Liver (tissue), 9 donors: ENCODE results near the gene GPX7. TPM values are rescaled to one million over a fixed set of nuclear protein-coding genes. Genes with fewer than 3 reads are reported as not detected.

Experiments used
- DNase-seq: peaks from one replicate; pipeline ENCODE4 v3.0.0-alpha.2; 2017; ENCODE audit warnings: low spot score
- H3K27ac ChIP-seq, 2 donors: one replicate each; pipeline ENCODE4 v1.7.0; 2013; ENCODE audit warnings: inconsistent platforms in 2 of 2, low read length in 2 of 2, control low read depth in 1 of 2, low read depth in 1 of 2, mild to moderate bottlenecking in 1 of 2
- H3K27me3 ChIP-seq, 4 donors: one replicate each; pipeline versions ENCODE4 v1.6.1 to v1.7.0; 2013; ENCODE audit warnings: low read length in 3 of 4, inconsistent platforms in 1 of 4, mild to moderate bottlenecking in 1 of 4, moderate library complexity in 1 of 4; ENCODE audit not compliant: control insufficient read depth in 4 of 4, insufficient read depth in 4 of 4
- H3K36me3 ChIP-seq, 4 donors: one replicate each; pipeline versions ENCODE4 v1.6.1 to v1.7.0; 2013; ENCODE audit warnings: low read length in 3 of 4, mild to moderate bottlenecking in 3 of 4, low read depth in 1 of 4, moderate library complexity in 1 of 4; ENCODE audit not compliant: control insufficient read depth in 4 of 4, insufficient read depth in 3 of 4
- H3K4me1 ChIP-seq, 4 donors: one replicate each; pipeline versions ENCODE4 v1.6.1 to v1.7.0; 2013; ENCODE audit warnings: low read length in 3 of 4, mild to moderate bottlenecking in 3 of 4, moderate library complexity in 1 of 4; ENCODE audit not compliant: control insufficient read depth in 4 of 4, insufficient read depth in 4 of 4
- H3K4me3 ChIP-seq, 3 donors: one replicate each; pipeline versions ENCODE4 v1.6.1 to v1.7.0; 2013; ENCODE audit warnings: low read length in 3 of 3, control low read depth in 1 of 3, low read depth in 1 of 3, mild to moderate bottlenecking in 1 of 3
- H3K9ac ChIP-seq, 2 donors: one replicate each; pipeline ENCODE4 v1.7.0; 2013; ENCODE audit warnings: low read length in 2 of 2, mild to moderate bottlenecking in 2 of 2, moderate library complexity in 2 of 2, control low read depth in 1 of 2, low read depth in 1 of 2
- H3K9me3 ChIP-seq, 4 donors: one replicate each; pipeline versions ENCODE4 v1.6.1 to v1.7.0; 2013; ENCODE audit warnings: low read length in 3 of 4; ENCODE audit not compliant: control insufficient read depth in 4 of 4
- ATF3 ChIP-seq: IDR thresholded peaks from 2 replicates; pipeline ENCODE4 v1.6.1; 2016; ENCODE audit warnings: antibody characterized with exemption
- CTCF ChIP-seq: fragments of 150-350 bp; IDR thresholded peaks from 2 replicates; pipeline ENCODE4 v1.5.1; 2017; ENCODE audit warnings: improper control_type of control experiment, low read depth, low read length; ENCODE audit not compliant: missing input control
- EGR1 ChIP-seq, 2 donors: IDR thresholded peaks; 2 replicates each; pipeline ENCODE4 v1.6.1; 2016 to 2018; ENCODE audit warnings: antibody characterized with exemption in 2 of 2, low read depth in 2 of 2
- FOXA1 ChIP-seq: IDR thresholded peaks from 2 replicates; pipeline ENCODE4 v1.6.1; 2016; ENCODE audit warnings: antibody characterized with exemption
- GABPA ChIP-seq, 2 donors: IDR thresholded peaks in 1 of 2; conservative IDR thresholded peaks in 1 of 2; 2 replicates each; pipeline ENCODE4 v1.6.1; 2016; ENCODE audit warnings: antibody characterized with exemption in 2 of 2, mild to moderate bottlenecking in 1 of 2, moderate library complexity in 1 of 2
- HNF4A ChIP-seq, 2 donors: conservative IDR thresholded peaks; 2 replicates each; pipeline ENCODE4 v1.6.1; 2016; ENCODE audit warnings: antibody characterized with exemption in 2 of 2, mild to moderate bottlenecking in 2 of 2
- HNF4G ChIP-seq: IDR thresholded peaks from 2 replicates; pipeline ENCODE4 v1.6.1; 2016; ENCODE audit warnings: antibody characterized with exemption
- MAX ChIP-seq: IDR thresholded peaks from 2 replicates; pipeline ENCODE4 v1.6.1; 2016; ENCODE audit warnings: antibody characterized with exemption
- NR2F2 ChIP-seq: IDR thresholded peaks from 2 replicates; pipeline ENCODE4 v1.6.1; 2016; ENCODE audit warnings: antibody characterized with exemption
- RAD21 ChIP-seq, 2 donors: IDR thresholded peaks; 2 replicates each; pipeline ENCODE4 v1.6.1; 2016; ENCODE audit warnings: antibody characterized with exemption in 2 of 2, mild to moderate bottlenecking in 2 of 2
- RXRA ChIP-seq, 2 donors: IDR thresholded peaks; 2 replicates each; pipeline ENCODE4 v1.6.1; 2017 to 2018; ENCODE audit warnings: antibody characterized with exemption in 2 of 2, mild to moderate bottlenecking in 1 of 2
- TAF1 ChIP-seq: conservative IDR thresholded peaks from 2 replicates; pipeline ENCODE4 v1.6.1; 2016; ENCODE audit warnings: antibody characterized with exemption, mild to moderate bottlenecking
- whole genome bisulfite sequencing: extraction: QIAGEN DNeasy Blood & Tissue Kit; methylation state at CpG from one replicate; pipeline ENCODE4 v1.1.7; 2013; 5-methylcytosine and 5-hydroxymethylcytosine counted together
- polyA plus RNA-seq, 2 donors: library from polyadenylated mRNA; stranded (reverse) in 1 of 2; unstranded in 1 of 2; fragments of 200-250 nt in 1 of 2; fragments of >200 nt in 1 of 2; fragmentation: Nextera tagmentation in 1 of 2; extraction: Ambion mirVana in 1 of 2; gene quantifications; one replicate each; pipeline versions ENCODE4 v1.2.1 to v1.2.3, GENCODE V29; 2013 to 2015
- total RNA-seq, 2 donors: library from RNA; depleted of rRNA; stranded (reverse); fragments of >200 nt; gene quantifications; one replicate each; pipeline ENCODE4 v1.2.3, GENCODE V29; 2014
- donor health status: healthy.
- donor health status: healthy.
- donor health status: healthy.
- donor health status: healthy.
- donor health status: healthy.

GPX7 gene
- total and polyA plus RNA-seq, 4 donors: 3.9 to 33.0 (median 5.8) TPM

- Histone ChIP-seq H3K4me3 (no peak overlapping the region), H3K4me1 (peaks cover 0 to 12% (median 0%) of the 10 kb centered on the region in 4 donors), H3K9me3 (no peaks in the 10 kb centered on the region), H3K27ac (no peak overlapping the region), H3K36me3 (no peaks in the 10 kb centered on the region), H3K27me3 (no peaks in the 10 kb centered on the region), H3K9ac (no peak overlapping the region)
- DNase-seq: no peak
- TF ChIP-seq HNF4A (conservative IDR thresholded peaks at IDR 0.05) (peak; percentile 52 to 61), EGR1 (IDR thresholded peaks at IDR 0.05; ENCODE audit: low read depth in 2 of 2) (no peak), CTCF (no peak), GABPA (IDR thresholded peaks at IDR 0.05 in 1 of 2, conservative IDR thresholded peaks at IDR 0.05 in 1 of 2) (no peak)
- 97% methylated on average over 8 of the region's 8 CpGs for WGBS
Measured at GRCh38 chr1:52600533-52601179, 1.5 kb upstream of the GPX7 start.

- TF ChIP-seq RAD21 (IDR thresholded peaks at IDR 0.05): no peak
- no peak for TF ChIP-seq HNF4A (conservative IDR thresholded peaks at IDR 0.05)
- TF ChIP-seq NR2F2: no peak
- no peak for TF ChIP-seq MAX
- TF ChIP-seq RXRA (IDR thresholded peaks at IDR 0.05): no peak
- H3K4me3 ChIP-seq: no peak overlapping the region
- H3K4me1 ChIP-seq: peaks cover 0 to 12% (median 0%) of the 10 kb centered on the region in 4 donors
- no peaks in the 10 kb centered on the region for H3K36me3 ChIP-seq
- H3K27me3 ChIP-seq: no peaks in the 10 kb centered on the region
- DNase-seq: no peak
- H3K27ac ChIP-seq: no peak overlapping the region
- no peaks in the 10 kb centered on the region for H3K9me3 ChIP-seq
- 92% methylated on average over 3 of the region's 3 CpGs for WGBS
- H3K9ac ChIP-seq: no peak overlapping the region
Measured at GRCh38 chr1:52601519-52601918, 652 bp upstream of the GPX7 start.

GRCh38 chr1:52602856-52603600, 857 bp downstream of the GPX7 start:
- Histone ChIP-seq H3K36me3 (no peaks in the 10 kb centered on the region), H3K27ac (peak overlapping the region in 1 of 2 donors; percentile 2), H3K4me3 (peak overlapping the region; percentile 16 to 60 (median 33)), H3K9ac (peak overlapping the region; percentile 13 to 32), H3K9me3 (no peaks in the 10 kb centered on the region), H3K27me3 (no peaks in the 10 kb centered on the region), H3K4me1 (peaks cover 0 to 12% (median 0%) of the 10 kb centered on the region in 4 donors)
- no peak for DNase-seq
- no peak for TF ChIP-seq RAD21 (IDR thresholded peaks at IDR 0.05)
- TF ChIP-seq HNF4A (conservative IDR thresholded peaks at IDR 0.05): peak in 1 of 2 donors; percentile 7
- WGBS: 49% methylated on average over 21 of the region's 21 CpGs

- Histone ChIP-seq H3K27me3 (no peaks in the 10 kb centered on the region), H3K4me1 (peaks cover 0 to 12% (median 0%) of the 10 kb centered on the region in 4 donors), H3K4me3 (no peak overlapping the region), H3K36me3 (no peaks in the 10 kb centered on the region), H3K9me3 (no peaks in the 10 kb centered on the region), H3K9ac (no peak overlapping the region), H3K27ac (no peak overlapping the region)
- DNase-seq: no peak
- WGBS: 95% methylated on average over 6 of the region's 6 CpGs
- no peak for TF ChIP-seq TAF1
- no peak for TF ChIP-seq CTCF
- TF ChIP-seq HNF4G: no peak
- TF ChIP-seq MAX: no peak
- no peak for TF ChIP-seq ATF3
- TF ChIP-seq FOXA1: no peak
Measured at GRCh38 chr1:52603630-52604029, 1.5 kb downstream of the GPX7 start.
